ENCODE measurements around the gene WDFY3. TPM values are rescaled to one million over a fixed set of nuclear protein-coding genes. Genes with fewer than 3 reads are reported as not detected.

Gene WDFY3
- total RNA-seq, 2 experiments from 2014 or later, result 0.09 to 0.38 TPM

DNA sequence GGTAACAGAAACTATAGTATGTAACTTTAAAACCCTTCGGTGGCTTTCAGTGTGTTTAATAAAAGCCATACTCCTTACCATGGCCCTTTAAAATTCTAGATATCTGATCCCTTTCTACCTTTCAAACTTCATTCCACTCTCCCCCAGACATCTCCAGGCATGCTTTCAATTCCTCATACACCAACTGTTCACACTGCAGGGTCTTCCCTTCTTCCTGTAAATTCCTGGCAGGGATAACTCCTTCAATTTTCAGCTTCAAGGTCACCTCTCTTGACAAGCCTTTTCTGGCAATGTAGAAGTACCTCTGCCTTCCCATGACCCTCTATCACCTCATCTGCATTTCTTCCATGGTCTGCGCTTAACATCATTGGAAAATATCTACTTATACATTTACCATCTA lies 60.8 kb downstream of the WDFY3 start:
- H3K27me3 Mint-ChIP-seq, result peaks cover 1% of the 10 kb centered on the region
- no peak for DNase-seq
- H3K27ac Mint-ChIP-seq, result no peak overlapping the region
- no peak for ATAC-seq
- H3K4me3 Mint-ChIP-seq, result no peak overlapping the region
- no peaks in the 10 kb centered on the region for H3K9me3 Mint-ChIP-seq
- TF ChIP-seq, protein P1, sequence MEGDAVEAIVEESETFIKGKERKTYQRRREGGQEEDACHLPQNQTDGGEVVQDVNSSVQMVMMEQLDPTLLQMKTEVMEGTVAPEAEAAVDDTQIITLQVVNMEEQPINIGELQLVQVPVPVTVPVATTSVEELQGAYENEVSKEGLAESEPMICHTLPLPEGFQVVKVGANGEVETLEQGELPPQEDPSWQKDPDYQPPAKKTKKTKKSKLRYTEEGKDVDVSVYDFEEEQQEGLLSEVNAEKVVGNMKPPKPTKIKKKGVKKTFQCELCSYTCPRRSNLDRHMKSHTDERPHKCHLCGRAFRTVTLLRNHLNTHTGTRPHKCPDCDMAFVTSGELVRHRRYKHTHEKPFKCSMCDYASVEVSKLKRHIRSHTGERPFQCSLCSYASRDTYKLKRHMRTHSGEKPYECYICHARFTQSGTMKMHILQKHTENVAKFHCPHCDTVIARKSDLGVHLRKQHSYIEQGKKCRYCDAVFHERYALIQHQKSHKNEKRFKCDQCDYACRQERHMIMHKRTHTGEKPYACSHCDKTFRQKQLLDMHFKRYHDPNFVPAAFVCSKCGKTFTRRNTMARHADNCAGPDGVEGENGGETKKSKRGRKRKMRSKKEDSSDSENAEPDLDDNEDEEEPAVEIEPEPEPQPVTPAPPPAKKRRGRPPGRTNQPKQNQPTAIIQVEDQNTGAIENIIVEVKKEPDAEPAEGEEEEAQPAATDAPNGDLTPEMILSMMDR (IDR thresholded peaks at IDR 0.05), result no peak
- ChIA-PET POLR2A (interaction anchor here (0.6 kb wide), 1 partner anchor 16 kb away, joined by 3 read pairs; no protein-coding TSS in a partner anchor), CTCF (no interaction called here)
- intact Hi-C loops (cut with micrococcal nuclease), result no loop called here
- H3K4me1 Mint-ChIP-seq (ENCODE audit: low read depth), result no peaks in the 10 kb centered on the region
- H3K36me3 Mint-ChIP-seq (ENCODE audit: low read depth), result no peaks in the 10 kb centered on the region

GRCh38 chr4:84901740-84902281 lies 64.7 kb downstream of the WDFY3 start:
- DNase-seq (no peak), ATAC-seq (no peak)
- Mint-ChIP-seq H3K4me3 (no peak overlapping the region), H3K27ac (no peak overlapping the region), H3K27me3 (no peaks in the 10 kb centered on the region), H3K4me1 (ENCODE audit: low read depth) (no peaks in the 10 kb centered on the region), H3K36me3 (ENCODE audit: low read depth) (no peaks in the 10 kb centered on the region), H3K9me3 (no peaks in the 10 kb centered on the region)
- ChIA-PET CTCF (interaction anchor here (1.2 kb wide), 1 partner anchor 10 kb away, joined by 3 read pairs; no protein-coding TSS in a partner anchor), POLR2A (no interaction called here)
- intact Hi-C loops (cut with micrococcal nuclease), result no loop called here
- TF ChIP-seq, protein P1 (IDR thresholded peaks at IDR 0.05), result no peak

GRCh38 chr4:84901173-84901572 lies 65.3 kb downstream of the WDFY3 start:
- ChIA-PET CTCF (no interaction called here), POLR2A (no interaction called here)
- Mint-ChIP-seq H3K9me3 (no peaks in the 10 kb centered on the region), H3K27ac (no peak overlapping the region), H3K4me1 (ENCODE audit: low read depth) (no peaks in the 10 kb centered on the region), H3K27me3 (no peaks in the 10 kb centered on the region), H3K36me3 (ENCODE audit: low read depth) (no peaks in the 10 kb centered on the region), H3K4me3 (no peak overlapping the region)
- DNase-seq (no peak), ATAC-seq (no peak)
- intact Hi-C loops (cut with micrococcal nuclease), result no loop called here
- TF ChIP-seq, protein P1 (IDR thresholded peaks at IDR 0.05), result no peak

DNA sequence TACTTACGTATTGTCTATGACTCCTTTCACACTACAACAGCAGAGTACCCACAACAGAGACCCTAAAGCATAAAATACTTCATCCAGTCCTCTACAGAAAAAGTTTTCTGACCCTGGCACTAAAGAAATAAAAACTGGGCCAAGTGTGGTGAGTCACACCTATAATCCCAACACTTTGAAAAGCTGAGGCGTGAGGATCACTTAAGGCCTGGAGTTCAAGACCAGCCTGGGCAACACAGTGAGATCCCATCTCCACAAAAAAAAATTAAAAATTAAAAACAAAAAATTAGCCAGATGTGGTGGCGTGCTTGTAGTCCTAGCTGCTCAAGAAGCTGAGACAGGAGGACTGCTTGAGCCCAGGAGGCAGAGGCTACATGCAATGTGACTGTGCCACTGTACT lies 66.9 kb downstream of the WDFY3 start:
- ChIA-PET POLR2A (no interaction called here), CTCF (no interaction called here)
- no peak overlapping the region for H3K4me3 Mint-ChIP-seq
- no peaks in the 10 kb centered on the region for H3K9me3 Mint-ChIP-seq
- intact Hi-C loops (cut with micrococcal nuclease), result no loop called here
- DNase-seq (no peak), ATAC-seq (no peak)
- TF ChIP-seq, protein P1 (IDR thresholded peaks at IDR 0.05), result no peak
- H3K27ac Mint-ChIP-seq, result no peak overlapping the region
- H3K27me3 Mint-ChIP-seq, result no peaks in the 10 kb centered on the region
- no peaks in the 10 kb centered on the region for H3K36me3 Mint-ChIP-seq (ENCODE audit: low read depth)
- H3K4me1 Mint-ChIP-seq (ENCODE audit: low read depth), result no peaks in the 10 kb centered on the region

DNA sequence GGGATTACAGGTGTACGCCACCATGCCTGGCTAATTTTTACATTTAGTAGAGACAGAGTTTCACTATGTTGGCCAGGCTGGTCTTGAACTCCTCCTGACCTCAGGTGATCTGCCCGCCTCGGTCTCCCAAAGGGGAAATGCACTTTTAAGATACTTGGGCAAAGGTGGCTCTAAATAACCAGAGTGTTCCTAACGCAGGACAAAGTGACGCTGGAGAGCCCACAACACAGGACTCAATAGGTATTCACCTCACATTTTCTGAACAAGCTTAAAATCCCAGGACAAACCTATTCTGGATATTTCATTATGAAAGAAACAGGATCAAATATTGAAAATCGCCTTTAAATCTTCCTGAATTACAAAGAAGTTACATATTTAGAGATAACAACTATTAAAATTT lies 69.0 kb downstream of the WDFY3 start:
- POLR2A ChIA-PET, result no interaction called here
- no peak for ATAC-seq
- intact Hi-C loops (cut with micrococcal nuclease), result no loop called here
- no peaks in the 10 kb centered on the region for H3K9me3 Mint-ChIP-seq
- H3K4me3 Mint-ChIP-seq, result no peak overlapping the region
- CTCF ChIA-PET, result no interaction called here
- no peaks in the 10 kb centered on the region for H3K36me3 Mint-ChIP-seq (ENCODE audit: low read depth)
- H3K27ac Mint-ChIP-seq, result no peak overlapping the region
- no peak for DNase-seq
- no peaks in the 10 kb centered on the region for H3K27me3 Mint-ChIP-seq
- TF ChIP-seq, protein P1 (IDR thresholded peaks at IDR 0.05), result no peak
- no peaks in the 10 kb centered on the region for H3K4me1 Mint-ChIP-seq (ENCODE audit: low read depth)
